Stimulated activated CD8-positive, alpha-beta memory T cell treated with anti-CD3 and anti-CD28 coated beads, Interleukin-15, amount 100 ng/mL, for 48 hours (primary cell): Measurements from ENCODE around the gene HOXA6.

ENCODE experiments used
- DNase-seq, 2 donors: peaks; one replicate each; pipeline ENCODE4 v3.0.0-alpha.2; 2020; ENCODE audit warnings: low read depth in 2 of 2

The HOXA6 gene

DNA sequence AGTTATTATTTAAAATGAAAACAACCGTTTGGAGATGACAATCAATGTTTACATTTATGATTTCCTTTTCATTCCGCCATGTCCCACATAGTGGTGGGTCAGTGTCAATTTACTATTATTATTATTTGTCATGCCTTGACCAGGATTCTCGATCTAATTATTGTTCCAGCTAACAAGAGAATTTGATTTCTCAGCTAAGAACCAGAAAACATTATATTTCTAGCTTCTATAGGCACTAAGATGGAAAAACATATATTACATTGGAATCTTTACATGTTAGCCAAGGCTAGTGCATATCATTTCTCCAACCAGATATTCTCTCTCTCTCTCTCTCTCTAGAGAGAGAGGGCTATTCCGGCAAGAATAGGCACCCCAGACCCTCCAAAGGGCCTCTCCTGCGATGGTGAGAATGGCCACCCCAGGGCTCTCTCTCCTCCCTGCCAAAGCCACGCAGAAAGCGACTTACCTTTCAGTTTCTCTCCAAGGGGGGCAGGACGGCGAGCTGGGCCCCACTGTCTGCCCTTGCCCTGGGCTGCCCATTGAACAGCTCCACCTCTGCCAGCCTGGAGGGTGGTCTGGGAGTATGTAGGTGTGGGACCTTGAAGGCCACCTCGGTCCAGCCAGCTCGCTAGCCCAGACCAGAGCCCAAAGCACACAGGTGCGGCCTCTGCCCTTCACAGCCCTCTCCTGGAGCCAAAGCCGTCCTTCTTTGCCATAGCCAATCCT is 2.4 kb upstream of the HOXA6 start:
- no peak for DNase-seq

DNA sequence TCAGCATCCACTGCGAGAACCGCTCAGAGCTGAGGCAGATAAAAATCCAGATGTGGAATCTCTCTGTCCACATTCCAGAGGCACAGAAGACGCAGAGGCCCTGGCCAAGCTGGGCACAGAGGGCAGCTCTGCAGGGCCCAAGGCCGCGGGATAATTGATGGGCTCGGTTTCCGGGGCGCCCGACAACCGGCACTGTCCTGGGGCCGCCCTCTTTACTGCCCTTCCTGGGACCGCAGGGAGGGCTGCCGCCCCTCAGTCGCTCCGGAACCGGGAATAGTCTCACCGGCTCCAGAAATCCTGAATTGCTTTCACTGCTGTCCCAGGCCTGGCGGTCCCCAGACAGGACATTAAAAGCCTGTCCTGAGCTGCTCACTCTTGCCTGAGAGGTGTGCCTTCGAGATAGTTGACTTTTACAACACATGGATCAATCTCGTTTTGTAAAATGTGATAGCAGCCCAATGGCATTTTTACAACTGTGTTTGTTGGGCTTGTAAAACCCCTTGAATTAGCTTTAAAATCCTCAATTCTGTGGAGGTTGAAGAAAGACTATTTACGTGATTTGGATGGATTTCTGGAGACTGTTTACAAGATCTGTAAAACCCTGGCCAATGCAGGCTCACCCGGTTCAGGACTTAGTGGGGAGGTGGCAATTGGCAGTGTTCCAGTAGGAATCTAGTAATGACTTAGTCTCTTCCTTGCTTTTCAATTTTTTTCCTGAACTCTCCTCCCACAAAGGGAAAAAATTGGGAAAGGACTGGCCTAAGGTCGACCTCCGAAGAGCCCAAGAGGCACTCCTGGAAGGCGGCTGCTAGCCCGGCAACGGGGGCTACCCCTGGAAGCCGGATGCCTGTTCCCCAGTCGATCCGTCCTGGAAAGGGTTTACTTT is 1.4 kb upstream of the HOXA6 start:
- no peak for DNase-seq

DNA sequence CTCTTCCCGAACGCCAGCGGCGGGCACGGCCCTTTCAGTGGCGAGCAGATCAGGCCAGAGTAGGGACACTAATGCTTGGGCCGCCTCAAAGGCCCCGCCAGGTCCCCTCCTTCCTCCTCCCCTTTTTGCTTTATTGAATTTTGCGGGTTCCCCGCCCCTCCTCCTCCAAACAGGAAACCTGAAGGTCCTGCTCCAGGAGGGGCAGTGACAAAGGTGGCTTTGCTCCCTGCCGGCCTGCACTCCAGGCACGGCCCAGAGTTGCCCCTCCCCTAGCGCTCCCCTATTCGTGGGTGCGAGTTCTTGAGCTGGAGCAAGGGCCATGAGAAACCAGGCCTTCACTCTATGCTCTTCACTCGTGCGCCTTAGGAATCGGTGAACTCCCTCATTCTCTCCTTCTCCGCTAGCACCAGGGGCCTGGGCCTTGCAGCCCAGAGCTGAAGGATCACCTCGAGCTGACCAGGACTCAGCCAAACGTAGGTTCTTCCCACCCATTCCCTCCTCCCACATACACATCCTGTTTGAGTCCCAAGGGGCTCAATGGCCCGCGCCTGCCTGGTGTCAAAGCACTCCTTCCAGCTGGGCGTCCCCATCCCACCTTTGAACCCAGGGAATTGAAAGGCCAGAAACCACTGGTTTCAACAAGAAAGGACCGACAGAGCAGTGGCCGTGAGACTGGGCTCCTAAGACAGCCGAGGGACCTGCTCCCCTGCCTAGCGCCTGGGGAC is 619 bp upstream of the HOXA6 start:
- DNase-seq, result no peak

DNA sequence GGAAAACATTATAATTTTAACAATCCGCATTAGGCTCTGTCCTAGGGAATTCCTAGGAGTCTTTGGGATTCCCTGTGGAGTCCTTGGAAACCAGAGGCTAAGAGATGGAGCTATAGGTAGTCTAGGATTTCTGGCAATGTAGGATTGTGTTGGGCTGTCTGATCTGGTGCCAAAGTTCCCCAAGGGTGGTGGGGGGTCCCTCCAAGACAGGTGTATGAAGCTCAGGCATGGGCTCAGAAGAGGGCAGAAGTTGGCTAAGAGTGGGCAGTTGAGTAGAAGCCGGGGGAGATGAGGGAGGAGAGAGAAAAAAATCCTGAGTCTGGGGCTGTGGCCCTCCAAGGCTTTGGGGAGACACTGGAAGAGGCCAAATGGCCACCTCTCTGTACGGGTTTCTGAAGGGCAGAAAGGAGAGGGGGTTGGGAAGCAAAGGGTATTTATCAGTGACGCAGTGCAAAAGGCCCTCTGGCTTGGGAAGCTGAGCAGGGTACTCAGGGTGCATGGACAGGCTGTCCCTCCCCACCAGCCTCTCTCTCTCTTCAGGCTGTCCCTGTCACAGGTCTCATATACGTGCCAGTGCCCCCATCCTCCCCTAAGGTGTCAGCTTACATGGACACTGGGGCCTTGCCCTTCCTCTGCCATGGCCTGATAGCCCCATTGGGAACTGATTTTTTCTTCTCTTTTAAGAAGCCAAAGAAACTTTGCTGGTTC is 929 bp downstream of the HOXA6 start:
- DNase-seq, result no peak

DNA sequence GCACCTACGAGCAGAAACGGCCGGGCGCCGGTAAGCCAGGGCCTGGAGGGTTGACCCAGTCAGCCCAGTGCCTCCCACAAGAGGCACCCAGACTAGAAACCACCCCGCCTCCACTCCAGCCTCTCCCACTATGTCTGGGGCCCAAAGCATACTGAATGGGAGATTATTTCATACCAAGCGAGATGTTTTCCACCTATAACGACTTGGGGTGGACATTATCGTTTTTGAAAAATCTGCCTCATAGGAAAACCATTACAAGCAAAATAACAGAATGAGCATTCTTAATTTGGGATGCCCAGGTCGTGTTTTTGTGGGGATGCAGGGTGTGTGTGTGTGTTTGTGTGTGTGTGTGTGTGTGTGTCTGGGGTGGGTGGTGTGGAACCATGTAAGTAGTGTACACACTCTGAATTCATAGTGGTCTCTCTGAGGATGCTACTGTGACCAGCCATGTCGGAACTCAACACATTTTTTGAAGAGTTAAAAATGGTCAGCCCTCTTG is 1.6 kb downstream of the HOXA6 start:
- no peak for DNase-seq

DNA sequence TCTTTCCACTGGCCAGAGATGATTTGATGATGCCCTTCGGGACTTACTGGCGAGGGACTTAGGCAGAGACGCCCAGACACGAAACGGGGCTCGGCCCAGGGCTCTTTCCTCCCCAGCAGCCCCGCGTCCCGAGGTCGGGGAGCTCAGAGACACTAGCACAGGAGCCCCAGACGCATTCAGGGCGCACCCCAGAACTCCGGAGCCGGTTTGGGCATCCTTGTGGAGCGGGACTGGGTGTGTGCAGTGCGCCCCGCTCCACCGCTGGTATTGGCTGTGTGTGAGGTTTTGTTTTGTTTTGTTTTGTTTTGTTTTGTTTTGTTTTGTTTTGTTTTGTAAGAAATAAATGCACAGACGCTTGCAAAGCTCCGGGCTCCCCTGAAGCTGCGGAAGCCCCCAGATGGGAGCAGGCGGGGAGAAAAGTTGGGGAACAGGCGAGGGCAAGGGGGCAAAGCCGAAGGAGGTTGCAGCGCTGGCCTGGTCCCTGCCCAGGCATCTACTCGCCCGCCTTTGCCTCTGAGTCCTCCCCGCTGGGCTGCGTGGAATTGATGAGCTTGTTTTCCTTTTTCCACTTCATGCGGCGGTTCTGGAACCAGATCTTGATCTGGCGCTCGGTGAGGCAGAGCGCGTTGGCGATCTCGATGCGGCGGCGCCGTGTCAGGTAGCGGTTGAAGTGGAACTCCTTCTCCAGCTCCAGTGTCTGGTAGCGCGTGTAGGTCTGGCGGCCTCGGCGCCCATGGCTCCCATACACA is 2.2 kb downstream of the HOXA6 start:
- no peak for DNase-seq

DNA sequence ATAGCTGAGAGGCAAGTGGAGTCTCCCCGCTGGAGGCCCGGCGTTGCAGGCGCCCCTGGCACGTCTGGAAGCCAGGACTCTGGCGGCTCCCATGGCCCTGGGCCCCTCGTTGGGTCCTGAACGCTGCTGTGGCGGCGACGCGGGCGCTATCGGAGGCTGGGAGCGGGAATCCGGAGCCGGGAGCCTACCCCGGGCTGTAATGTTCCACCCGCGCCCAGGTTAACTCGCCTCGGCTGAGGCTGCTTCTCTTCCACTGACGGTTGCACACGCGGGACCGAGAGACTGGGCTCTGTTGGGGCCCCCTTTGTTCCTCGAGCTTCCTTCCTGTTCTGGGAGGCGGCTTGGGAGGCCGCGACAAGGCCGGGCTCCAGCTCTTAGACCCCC is 2.8 kb downstream of the HOXA6 start:
- no peak for DNase-seq

DNA sequence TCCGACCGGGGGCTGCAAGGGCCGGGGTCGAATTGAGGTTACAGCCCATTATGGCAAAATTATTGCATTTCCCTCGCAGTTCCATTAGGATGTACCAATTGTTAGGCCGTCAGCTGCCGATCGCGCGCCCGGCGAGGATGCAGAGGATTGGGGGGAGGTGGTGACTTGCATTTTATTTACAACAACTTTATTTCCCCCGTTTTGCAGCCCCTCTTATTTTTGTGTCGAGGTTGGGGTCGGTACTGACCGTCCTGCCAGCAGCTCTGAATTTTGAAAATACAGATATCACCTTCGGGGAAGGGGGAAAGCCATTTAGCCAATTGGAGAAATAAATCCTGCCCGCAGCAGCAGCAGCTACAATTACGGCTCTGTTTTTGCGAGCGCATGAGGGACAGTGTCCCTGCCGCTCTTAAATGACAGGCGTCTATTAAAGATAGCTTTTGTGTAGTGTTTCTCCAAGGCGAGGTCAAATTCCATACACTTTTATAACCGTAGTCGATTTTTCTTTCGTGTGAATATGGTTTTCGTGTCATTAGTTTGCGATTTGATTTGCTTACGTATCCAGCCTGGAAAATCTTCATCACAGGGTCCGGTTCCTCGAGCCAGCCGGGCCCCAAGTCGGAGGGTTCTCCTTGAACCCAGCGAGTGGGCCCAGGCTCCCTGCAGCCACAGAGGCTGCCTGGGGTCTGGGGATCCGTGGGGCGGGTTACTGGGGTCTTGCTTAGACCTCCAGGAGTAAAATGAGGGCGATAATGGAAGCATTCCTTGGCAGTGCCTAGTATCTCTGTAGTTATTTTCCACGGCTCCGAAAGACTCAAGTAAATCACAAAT is 3.4 kb downstream of the HOXA6 start:
- no peak for DNase-seq

DNA sequence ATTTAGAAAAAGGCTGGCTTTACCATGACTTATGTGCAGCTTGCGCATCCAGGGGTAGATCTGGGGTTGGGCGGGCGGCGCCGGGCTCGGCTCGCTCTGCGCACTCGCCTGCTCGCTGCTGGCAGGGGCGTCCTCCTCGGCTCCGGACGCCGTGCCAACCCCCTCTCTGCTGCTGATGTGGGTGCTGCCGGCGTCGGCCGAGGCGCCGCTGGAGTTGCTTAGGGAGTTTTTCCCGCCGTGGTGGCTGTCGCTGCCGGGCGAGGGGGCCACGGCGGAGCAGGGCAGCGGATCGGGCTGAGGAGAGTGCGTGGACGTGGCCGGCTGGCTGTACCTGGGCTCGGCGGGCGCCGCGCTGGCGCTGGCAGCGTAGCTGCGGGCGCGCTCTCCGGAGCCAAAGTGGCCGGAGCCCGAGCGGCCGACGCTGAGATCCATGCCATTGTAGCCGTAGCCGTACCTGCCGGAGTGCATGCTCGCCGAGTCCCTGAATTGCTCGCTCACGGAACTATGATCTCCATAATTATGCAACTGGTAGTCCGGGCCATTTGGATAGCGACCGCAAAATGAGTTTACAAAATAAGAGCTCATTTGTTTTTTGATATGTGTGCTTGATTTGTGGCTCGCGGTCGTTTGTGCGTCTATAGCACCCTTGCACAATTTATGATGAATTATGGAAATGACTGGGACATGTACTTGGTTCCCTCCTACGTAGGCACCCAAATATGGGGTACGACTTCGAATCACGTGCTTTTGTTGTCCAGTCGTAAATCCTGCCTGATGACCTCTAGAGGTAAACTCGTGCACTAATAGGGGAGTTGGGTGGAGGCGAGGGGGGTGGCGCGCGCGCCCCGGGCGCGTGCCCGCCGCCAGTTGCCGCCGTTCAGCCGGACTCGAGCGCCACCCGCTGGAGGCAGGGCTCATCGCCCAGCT is 4.3 kb downstream of the HOXA6 start, which contains the start of gene HOXA5:
TSS of gene HOXA5 (minus strand) at position 659 of the 927 bp plus-strand sequence. CDS start at position 585, 74 bp downstream.
- no peak for DNase-seq

DNA sequence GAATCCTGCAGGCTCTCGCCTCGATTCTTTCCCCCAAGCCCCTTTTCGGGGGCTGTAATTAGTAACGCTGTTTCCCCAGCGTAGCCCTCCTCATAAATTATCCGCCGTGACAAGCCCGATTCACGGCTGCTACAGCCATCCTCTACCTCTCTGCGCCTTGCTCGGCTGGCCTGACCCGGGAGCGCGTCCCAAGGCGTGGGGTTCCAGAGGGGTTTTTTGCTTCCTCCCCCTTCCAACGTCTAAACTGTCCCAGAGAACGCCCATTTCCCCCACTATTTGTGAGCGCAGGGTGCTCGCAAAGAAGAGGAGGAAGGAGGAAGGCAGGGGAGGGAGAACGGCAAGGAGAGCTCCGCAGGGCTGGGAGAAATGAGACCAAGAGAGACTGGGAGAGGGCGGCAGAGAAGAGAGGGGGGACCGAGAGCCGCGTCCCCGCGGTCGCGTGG is 5.0 kb downstream of the HOXA6 start:
- no peak for DNase-seq

DNA sequence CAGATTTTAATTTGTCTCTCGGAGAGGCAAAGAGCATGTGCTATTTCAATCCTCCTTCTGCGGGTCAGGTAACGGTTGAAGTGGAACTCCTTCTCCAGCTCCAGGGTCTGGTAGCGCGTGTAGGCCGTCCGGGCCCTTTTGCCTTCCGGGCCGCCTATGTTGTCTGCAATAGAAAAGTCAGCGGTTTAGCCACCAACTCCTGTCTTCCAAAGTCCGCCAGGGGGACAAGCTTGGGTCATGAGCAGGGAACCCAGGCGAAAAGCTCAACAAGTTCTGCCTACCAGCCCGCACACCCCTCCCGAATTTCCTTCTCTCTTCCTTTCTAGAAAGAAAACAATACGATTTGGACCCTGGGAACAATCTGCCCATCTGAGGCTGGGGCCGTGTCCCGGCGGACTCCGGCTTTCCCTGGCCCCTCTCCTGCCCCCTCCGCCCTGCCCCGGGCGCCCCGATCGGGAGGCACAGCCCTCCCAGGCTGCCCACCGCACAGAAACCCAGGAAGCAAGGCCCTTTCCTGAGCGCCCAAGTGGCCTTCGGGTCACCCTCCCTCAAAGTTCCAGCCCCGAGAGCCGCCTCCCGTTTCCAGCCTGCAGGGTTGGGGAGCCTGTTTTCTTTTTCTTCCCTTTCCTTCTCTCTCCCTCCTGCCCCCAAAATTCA is 5.5 kb downstream of the HOXA6 start:
- DNase-seq, result no peak

DNA sequence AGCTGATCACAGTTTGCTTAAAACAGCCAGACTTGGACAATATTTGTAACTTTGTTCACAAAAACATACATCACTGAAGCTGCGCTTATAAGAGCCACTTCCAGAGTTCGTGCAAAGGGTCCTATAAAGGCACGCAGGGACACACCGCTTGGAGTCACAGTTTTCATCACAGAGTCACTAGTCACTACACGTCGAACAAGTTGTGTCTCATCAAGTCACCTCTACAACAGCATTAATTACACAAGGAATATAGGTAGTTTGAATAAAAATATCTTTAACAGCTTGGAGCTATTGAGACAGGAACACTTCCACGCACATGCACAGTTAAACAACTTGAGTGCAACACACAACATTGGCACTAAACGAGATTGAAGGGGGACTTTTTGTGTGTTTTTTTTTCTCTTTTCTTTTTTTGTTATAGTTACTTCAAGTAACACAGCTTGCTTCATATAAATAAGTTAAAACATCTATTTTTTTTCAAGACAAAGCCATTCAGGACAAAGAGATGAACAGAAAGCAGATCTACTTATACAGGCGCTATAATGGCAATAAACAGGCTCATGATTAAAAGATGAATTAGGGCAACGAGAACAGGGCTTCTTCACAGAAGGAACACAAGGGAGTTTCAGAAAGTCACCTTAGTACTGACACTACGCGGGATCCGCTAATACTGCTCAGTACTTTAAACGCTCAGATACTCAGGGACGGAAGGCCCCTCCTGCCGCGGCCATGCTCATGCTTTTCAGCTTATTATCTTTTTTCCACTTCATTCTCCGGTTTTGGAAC is 6.2 kb downstream of the HOXA6 start:
- no peak for DNase-seq

DNA sequence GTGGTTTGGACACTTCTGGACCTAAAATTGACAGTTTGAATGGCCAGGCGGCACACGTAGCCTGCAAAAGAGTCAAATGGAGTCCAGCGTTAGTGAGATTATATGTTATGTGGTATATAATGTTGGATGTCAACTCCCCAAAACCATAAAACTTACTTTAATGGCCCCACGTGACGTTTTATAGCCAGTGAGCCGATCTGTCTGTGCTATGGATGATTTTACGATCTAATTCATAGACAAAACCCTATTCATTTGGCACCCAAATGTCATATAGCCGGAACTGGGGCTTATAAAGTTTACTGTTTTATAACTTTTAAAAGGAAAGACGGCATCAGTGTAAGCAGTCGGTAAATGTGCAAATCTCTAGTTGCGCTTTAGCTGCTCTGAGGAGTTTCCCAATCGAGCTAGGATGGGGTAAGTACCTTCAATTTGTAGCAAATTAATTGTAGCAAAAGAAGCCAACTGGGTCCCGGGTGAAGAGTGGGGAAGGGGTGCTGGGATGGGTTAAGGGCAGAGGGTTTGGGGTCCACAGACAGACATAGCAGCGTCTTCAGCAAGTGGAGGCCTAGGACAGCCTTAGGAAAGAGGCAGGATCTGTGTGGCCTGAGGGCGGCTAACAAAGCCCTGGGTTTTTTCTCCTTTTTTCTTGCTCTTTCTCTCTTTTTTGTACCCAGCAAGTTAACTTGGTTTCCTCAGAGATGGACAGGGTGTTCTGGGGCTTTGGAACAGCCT is 7.3 kb downstream of the HOXA6 start:
- DNase-seq, result no peak

DNA sequence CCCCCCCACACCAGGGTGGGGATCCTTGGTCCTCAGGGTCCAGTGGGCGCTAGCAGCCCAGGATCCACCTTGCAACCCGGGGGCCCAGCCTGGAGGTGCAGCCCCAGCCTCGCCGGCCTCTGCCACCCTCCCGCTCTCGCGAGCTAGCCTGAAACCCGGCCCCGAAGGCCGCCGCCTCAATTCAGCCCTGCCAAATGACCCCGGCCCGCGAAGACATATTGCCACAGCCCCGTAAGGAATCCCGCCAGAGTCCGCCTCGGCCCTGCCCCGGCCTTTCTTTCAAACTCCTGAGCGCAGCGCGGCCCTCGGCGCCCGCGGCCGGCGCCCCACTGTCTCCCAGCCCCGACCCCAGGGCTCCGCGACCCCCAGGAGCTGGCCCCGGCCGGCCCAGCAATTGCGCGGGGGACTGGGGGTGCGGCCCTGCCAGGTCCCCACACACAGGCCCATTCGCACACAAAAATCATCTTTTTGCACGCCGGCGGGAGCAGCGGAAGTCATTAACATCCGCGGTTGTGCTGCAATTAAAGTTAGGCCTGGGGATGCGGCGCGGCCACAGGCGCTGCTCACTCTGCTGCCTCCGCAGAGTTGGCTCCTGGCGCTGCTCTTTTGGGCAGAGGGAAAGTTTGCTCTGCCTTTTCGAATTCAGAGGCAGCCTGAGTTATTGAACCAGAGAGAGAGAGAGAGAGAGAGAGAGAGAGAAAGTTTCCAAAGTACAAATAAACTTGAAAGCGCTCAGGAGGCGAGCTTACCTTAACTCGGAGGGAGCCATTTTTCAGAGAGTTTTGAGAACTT is 8.0 kb downstream of the HOXA6 start:
- DNase-seq, result no peak

DNA sequence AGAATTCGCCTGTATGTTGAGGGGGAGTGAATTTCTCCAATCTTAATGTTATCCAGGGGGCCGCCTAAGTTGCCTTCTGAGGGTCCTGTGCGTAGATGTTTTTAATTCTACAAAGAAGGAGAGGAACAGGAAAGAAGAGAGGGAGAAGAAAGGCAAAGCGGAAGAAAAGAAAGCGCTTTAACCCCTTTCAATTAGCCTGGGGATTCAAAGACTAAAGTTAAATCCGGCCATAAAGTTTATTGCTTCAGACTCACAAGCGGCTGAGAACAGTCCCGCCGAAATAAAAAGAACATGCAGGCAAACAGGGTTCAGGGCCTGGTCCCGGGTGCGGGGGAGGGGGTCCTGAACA is 8.6 kb downstream of the HOXA6 start:
- DNase-seq, result no peak

DNA sequence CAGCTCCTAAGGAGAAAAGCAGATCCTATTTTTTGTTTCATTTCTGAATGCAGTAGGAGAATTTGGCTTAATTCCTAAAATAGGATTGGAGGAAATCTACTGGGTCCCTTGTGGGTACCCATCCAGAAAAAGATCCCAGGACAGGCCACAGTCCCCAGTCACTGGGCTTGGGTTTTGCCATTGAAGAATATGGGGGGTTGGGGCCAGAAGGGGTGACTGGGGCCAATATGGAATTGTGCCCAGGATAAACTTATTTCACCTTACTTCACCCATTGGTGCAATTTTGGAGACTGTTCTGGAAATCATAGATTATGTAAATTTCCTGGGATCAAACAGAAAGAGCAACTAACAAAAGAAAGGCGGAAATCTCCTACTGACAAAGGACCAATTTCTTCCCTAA is 9.1 kb downstream of the HOXA6 start:
- DNase-seq, result no peak
